HepG2 (cell line): ENCODE measurements around the gene ADGRB2. TPM values are rescaled to one million over a fixed set of nuclear protein-coding genes. Genes with fewer than 3 reads are reported as not detected.
A peak's percentile ranks its signal among the peaks of the same experiment; 100 is the strongest.

Source experiments
- ATF3 ChIP-seq: sonication (generic); formaldehyde crosslinking; IDR thresholded peaks from 2 replicates; pipeline ENCODE4 v1.4.0; 2020; ENCODE audit warnings: missing genetic modification reagents
- CREB1 ChIP-seq, 2 experiments: fragments of 450-650 bp in 1 of 2; IDR thresholded peaks; 2 replicates each; pipeline ENCODE4 v1.6.1; 2016 to 2017; ENCODE audit warnings: control low read depth in 1 of 2, mild to moderate bottlenecking in 1 of 2, missing compliant biosample characterization in 1 of 2, missing genetic modification characterization in 1 of 2
- NFIB ChIP-seq: sonication (generic); formaldehyde crosslinking; IDR thresholded peaks from 2 replicates; pipeline ENCODE4 v1.9.0; 2021; ENCODE audit warnings: missing genetic modification reagents, mild to moderate bottlenecking, borderline replicate concordance
- NR2F1 ChIP-seq, 2 experiments: fragments of 450-650 bp in 1 of 2; formaldehyde crosslinking in 1 of 2; IDR thresholded peaks; 2 replicates each; pipeline versions ENCODE4 v1.5.0 to v1.6.1; 2016 to 2020; ENCODE audit warnings: mild to moderate bottlenecking in 1 of 2, missing compliant biosample characterization in 1 of 2, missing genetic modification reagents in 1 of 2, moderate library complexity in 1 of 2
- POLR2A ChIP-seq, 2 experiments: IDR thresholded peaks; 2 replicates each; pipeline ENCODE4 v1.6.1; 2011; ENCODE audit warnings: low read depth in 2 of 2, low read length in 2 of 2, mild to moderate bottlenecking in 1 of 2, moderate library complexity in 1 of 2; ENCODE audit not compliant: insufficient read depth in 1 of 2
- RBAK ChIP-seq: sonication (generic); formaldehyde crosslinking; IDR thresholded peaks from 2 replicates; pipeline ENCODE4 v1.5.1; 2020; ENCODE audit warnings: mild to moderate bottlenecking, missing genetic modification reagents
- RCOR2 ChIP-seq: IDR thresholded peaks from 2 replicates; pipeline ENCODE4 v1.6.1; 2016; ENCODE audit warnings: missing biosample characterization, missing genetic modification reagents
- RERE ChIP-seq: IDR thresholded peaks from 2 replicates; pipeline ENCODE4 v1.6.1; 2016; ENCODE audit warnings: low read depth, missing genetic modification reagents, missing compliant biosample characterization
- ZEB1 ChIP-seq: IDR thresholded peaks from 2 replicates; pipeline ENCODE4 v1.6.1; 2012; ENCODE audit warnings: mild to moderate bottlenecking, low read depth, inconsistent platforms; ENCODE audit not compliant: insufficient replicate concordance
- ZMYM2 ChIP-seq: sonication (generic); formaldehyde crosslinking; IDR thresholded peaks from 2 replicates; pipeline ENCODE4 v1.8.0; 2022; ENCODE audit warnings: mild to moderate bottlenecking, missing genetic modification reagents
- ZNF746 ChIP-seq: sonication (generic); formaldehyde crosslinking; IDR thresholded peaks from 2 replicates; pipeline ENCODE4 v1.8.0; 2022; ENCODE audit warnings: mild to moderate bottlenecking, missing genetic modification reagents
- polyA plus RNA-seq, 8 experiments: library from polyadenylated mRNA; depleted of rRNA in 3 of 8; stranded (reverse) in 7 of 8; unstranded in 1 of 8; fragments of >200 nt; fragmentation: Illumina TruSeq in 4 of 8; extraction: Trizol in 4 of 8; gene quantifications; 2 replicates each; pipeline versions ENCODE4 v1.2.1 to v1.2.3, GENCODE V29; 2011 to 2016; ENCODE audit warnings: low read depth in 4 of 8, missing spikeins in 1 of 8, mixed read lengths in 1 of 8; ENCODE audit not compliant: insufficient read depth in 1 of 8
- total RNA-seq, 5 experiments: library from RNA; depleted of rRNA; stranded (reverse); fragments of >200 nt; fragmentation: Illumina TruSeq; extraction: Trizol; gene quantifications; 2 replicates each; pipeline ENCODE4 v1.2.3, GENCODE V29; 2016; ENCODE audit warnings: low read depth in 1 of 5
- TF ChIP-seq, protein P1 (sequence below): sonication (generic); formaldehyde crosslinking; IDR thresholded peaks from 2 replicates; pipeline ENCODE4 v1.5.0; 2020; ENCODE audit warnings: mild to moderate bottlenecking, missing genetic modification reagents, borderline replicate concordance
- TF ChIP-seq, protein P2 (sequence below): sonication (generic); formaldehyde crosslinking; IDR thresholded peaks from 2 replicates; pipeline ENCODE4 v1.4.0; 2020; ENCODE audit warnings: missing genetic modification reagents

Gene ADGRB2
- total and polyA plus RNA-seq, 2 of the 13 experiments (the other 11 are each of a cell fraction or from before 2014, with no cell fraction given): 0.03 to 0.09 TPM

GRCh38 chr1:31704271-31705079 is 59.7 kb downstream of the ADGRB2 start (continued):
- TF ChIP-seq ATF3 (CRISPR knock-in tag) (no peak), ZMYM2 (CRISPR knock-in tag) (peak; percentile 82), NFIB (no peak), ZNF746 (0 out of 2 replicates have a peak, but pooled peaks have one; percentile 58), POLR2A (IDR thresholded peaks at IDR 0.05; ENCODE audit: insufficient read depth in 1 of 2, low read depth in 2 of 2, low read length in 2 of 2) (0 out of 4 replicates have a peak, but pooled peaks of 1 of the 2 experiments have one; percentile 18), CREB1 (IDR thresholded peaks at IDR 0.05) (no peak), CREB1 (CRISPR knock-in tag; IDR thresholded peaks at IDR 0.05) (peak; percentile 67), RERE (no peak), RBAK (CRISPR knock-in tag) (no peak), ZEB1 (no peak), RCOR2 (peak; percentile 52; the same call in 1 of the 2 replicates), NR2F1 (CRISPR knock-in tag; IDR thresholded peaks at IDR 0.05) (no peak)
- TF ChIP-seq, protein P1, sequence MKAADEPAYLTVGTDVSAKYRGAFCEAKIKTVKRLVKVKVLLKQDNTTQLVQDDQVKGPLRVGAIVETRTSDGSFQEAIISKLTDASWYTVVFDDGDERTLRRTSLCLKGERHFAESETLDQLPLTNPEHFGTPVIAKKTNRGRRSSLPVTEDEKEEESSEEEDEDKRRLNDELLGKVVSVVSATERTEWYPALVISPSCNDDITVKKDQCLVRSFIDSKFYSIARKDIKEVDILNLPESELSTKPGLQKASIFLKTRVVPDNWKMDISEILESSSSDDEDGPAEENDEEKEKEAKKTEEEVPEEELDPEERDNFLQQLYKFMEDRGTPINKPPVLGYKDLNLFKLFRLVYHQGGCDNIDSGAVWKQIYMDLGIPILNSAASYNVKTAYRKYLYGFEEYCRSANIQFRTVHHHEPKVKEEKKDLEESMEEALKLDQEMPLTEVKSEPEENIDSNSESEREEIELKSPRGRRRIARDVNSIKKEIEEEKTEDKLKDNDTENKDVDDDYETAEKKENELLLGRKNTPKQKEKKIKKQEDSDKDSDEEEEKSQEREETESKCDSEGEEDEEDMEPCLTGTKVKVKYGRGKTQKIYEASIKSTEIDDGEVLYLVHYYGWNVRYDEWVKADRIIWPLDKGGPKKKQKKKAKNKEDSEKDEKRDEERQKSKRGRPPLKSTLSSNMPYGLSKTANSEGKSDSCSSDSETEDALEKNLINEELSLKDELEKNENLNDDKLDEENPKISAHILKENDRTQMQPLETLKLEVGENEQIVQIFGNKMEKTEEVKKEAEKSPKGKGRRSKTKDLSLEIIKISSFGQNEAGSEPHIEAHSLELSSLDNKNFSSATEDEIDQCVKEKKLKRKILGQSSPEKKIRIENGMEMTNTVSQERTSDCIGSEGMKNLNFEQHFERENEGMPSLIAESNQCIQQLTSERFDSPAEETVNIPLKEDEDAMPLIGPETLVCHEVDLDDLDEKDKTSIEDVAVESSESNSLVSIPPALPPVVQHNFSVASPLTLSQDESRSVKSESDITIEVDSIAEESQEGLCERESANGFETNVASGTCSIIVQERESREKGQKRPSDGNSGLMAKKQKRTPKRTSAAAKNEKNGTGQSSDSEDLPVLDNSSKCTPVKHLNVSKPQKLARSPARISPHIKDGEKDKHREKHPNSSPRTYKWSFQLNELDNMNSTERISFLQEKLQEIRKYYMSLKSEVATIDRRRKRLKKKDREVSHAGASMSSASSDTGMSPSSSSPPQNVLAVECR: peak; percentile 13; the same call in 1 of the 2 replicates
- TF ChIP-seq, protein P2, sequence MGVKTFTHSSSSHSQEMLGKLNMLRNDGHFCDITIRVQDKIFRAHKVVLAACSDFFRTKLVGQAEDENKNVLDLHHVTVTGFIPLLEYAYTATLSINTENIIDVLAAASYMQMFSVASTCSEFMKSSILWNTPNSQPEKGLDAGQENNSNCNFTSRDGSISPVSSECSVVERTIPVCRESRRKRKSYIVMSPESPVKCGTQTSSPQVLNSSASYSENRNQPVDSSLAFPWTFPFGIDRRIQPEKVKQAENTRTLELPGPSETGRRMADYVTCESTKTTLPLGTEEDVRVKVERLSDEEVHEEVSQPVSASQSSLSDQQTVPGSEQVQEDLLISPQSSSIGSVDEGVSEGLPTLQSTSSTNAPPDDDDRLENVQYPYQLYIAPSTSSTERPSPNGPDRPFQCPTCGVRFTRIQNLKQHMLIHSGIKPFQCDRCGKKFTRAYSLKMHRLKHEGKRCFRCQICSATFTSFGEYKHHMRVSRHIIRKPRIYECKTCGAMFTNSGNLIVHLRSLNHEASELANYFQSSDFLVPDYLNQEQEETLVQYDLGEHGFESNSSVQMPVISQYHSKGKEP: no peak
